ENCODE results near the gene CLIC3. TPM values are rescaled to one million over a fixed set of nuclear protein-coding genes. Genes with fewer than 3 reads are reported as not detected.

Gene CLIC3
- total RNA-seq, 2 experiments from 2014 or later, result not detected

DNA sequence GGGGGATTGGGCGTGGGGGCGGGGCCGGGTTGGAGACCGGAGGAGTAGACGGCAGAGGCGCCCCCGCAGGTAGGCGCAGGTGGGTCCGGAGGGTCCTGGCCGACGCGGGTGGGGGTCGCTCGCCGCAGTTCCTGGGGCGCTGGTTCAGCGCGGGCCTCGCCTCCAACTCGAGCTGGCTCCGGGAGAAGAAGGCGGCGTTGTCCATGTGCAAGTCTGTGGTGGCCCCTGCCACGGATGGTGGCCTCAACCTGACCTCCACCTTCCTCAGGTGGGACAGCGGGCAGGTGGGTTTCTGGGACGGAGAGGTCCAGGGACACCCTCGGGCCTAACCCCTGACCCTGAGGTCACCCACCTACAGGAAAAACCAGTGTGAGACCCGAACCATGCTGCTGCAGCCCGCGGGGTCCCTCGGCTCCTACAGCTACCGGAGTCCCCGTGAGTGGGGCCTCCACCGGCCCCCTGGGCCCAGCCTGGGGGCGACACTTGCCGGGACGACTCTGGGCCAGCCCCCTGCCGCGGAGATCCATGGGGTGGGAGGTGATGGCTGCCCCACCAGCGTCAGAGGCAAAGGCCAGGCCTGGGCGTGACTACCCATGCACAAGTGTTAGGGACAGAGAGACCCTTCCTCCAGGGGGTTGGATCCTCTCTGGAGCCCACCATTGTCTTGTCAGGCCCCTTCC lies 17.4 kb downstream of the CLIC3 start:
- Histone ChIP-seq H3K4me2 (ENCODE audit: low read length) (no peak overlapping the region), H3K9me2 (ENCODE audit: insufficient read depth, low read length) (no peaks in the 10 kb centered on the region), H3K79me2 (ENCODE audit: insufficient read depth, low read depth, low read length) (no peaks in the 10 kb centered on the region), H3K36me3 (ENCODE audit: insufficient read depth, low read length) (no peaks in the 10 kb centered on the region), H3K27ac (ENCODE audit: low read depth, low read length, poor library complexity, severe bottlenecking) (no peak overlapping the region), H3K4me1 (ENCODE audit: insufficient read depth, low read length, poor library complexity, severe bottlenecking) (no peaks in the 10 kb centered on the region), H3K4me3 (ENCODE audit: low read depth, low read length, poor library complexity, severe bottlenecking) (no peak overlapping the region), H2AFZ (ENCODE audit: low read length) (no peak overlapping the region), H3K9me3 (ENCODE audit: low read length) (no peaks in the 10 kb centered on the region), H4K20me1 (ENCODE audit: insufficient read depth, low read length) (no peaks in the 10 kb centered on the region)
- POLR2A ChIA-PET, result interaction anchor here (1.0 kb wide), 1 partner anchor 13 kb away, joined by 7 read pairs; the partner anchor contains the start of gene PAXX
- BruUV-seq (replicated peaks), result no TSS peak
- DNase-seq (ENCODE audit: low spot score), result no peak
- intact Hi-C loops (cut with micrococcal nuclease; ENCODE audit: unreplicated experiment), result no loop called here
- CTCF ChIA-PET (ENCODE audit: unreplicated experiment), result interaction anchor here (0.5 to 1.0 kb wide), 3 partner anchors 14 to 56 kb away, joined by 3 read pairs; no protein-coding TSS in a partner anchor
- TF ChIP-seq, protein P1, sequence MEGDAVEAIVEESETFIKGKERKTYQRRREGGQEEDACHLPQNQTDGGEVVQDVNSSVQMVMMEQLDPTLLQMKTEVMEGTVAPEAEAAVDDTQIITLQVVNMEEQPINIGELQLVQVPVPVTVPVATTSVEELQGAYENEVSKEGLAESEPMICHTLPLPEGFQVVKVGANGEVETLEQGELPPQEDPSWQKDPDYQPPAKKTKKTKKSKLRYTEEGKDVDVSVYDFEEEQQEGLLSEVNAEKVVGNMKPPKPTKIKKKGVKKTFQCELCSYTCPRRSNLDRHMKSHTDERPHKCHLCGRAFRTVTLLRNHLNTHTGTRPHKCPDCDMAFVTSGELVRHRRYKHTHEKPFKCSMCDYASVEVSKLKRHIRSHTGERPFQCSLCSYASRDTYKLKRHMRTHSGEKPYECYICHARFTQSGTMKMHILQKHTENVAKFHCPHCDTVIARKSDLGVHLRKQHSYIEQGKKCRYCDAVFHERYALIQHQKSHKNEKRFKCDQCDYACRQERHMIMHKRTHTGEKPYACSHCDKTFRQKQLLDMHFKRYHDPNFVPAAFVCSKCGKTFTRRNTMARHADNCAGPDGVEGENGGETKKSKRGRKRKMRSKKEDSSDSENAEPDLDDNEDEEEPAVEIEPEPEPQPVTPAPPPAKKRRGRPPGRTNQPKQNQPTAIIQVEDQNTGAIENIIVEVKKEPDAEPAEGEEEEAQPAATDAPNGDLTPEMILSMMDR (conservative IDR thresholded peaks at IDR 0.05; ENCODE audit: low read length), result no peak
- TF ChIP-seq EZH2phosphoT487 (IDR thresholded peaks at IDR 0.05; ENCODE audit: borderline replicate concordance, low read depth, low read length), result no peak

DNA sequence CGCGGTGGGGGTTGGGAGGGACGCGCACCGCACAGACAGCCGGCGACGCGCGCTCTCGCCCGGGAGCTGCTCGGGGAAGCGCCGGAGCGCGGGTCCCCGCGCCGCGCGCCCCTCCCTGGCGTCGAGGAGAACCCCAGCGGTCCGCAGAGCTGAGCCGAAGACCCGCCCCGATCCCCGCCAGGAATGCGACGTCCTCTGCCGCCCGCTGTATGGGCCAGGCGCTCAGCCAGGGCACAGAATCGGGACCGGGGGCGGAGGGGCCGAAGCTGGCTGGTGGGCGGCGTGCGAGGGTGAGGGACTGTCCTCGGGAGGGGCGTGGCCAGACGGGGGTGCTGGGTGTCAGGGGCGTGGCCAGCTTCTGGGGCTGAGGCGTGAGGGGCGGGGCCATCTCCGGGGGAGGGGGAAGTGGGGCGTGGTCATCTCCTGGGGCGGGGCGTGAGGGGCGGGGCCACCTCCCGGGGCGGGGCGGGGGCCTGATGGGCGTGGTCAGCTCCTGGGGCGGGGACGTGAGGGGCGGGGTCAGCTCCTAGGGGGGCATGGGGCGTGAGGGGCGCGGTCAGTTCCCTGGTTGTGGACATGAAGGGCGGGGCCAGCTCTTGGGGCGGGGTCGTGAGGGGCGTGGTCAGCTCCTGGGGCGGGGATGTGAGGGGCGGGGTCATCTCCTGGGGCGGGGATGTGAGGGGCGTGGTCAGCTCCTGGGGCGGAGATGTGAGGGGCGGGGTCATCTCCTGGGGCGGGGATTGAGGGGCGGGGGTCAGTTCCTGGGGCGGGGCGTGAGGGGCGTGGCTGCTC lies 18.1 kb downstream of the CLIC3 start:
- H3K9me2 ChIP-seq (ENCODE audit: insufficient read depth, low read length), result no peaks in the 10 kb centered on the region
- H4K20me1 ChIP-seq (ENCODE audit: insufficient read depth, low read length), result no peaks in the 10 kb centered on the region
- intact Hi-C loops (cut with micrococcal nuclease; ENCODE audit: unreplicated experiment), result no loop called here
- no peak overlapping the region for H3K4me3 ChIP-seq (ENCODE audit: low read depth, low read length, poor library complexity, severe bottlenecking)
- ChIA-PET CTCF (ENCODE audit: unreplicated experiment) (interaction anchor here (0.5 to 1.0 kb wide), 5 partner anchors 13 to 191 kb away, joined by 3 to 5 read pairs (median 3); no protein-coding TSS in a partner anchor), POLR2A (interaction anchor here (1.0 kb wide), 1 partner anchor 14 kb away, joined by 7 read pairs; the partner anchor contains the start of gene PAXX)
- H3K4me1 ChIP-seq (ENCODE audit: insufficient read depth, low read length, poor library complexity, severe bottlenecking), result no peaks in the 10 kb centered on the region
- DNase-seq (ENCODE audit: low spot score), result peak; percentile 59
- H3K79me2 ChIP-seq (ENCODE audit: insufficient read depth, low read depth, low read length), result no peaks in the 10 kb centered on the region
- no TSS peak for BruUV-seq (replicated peaks)
- H3K27ac ChIP-seq (ENCODE audit: low read depth, low read length, poor library complexity, severe bottlenecking), result no peak overlapping the region
- no peaks in the 10 kb centered on the region for H3K9me3 ChIP-seq (ENCODE audit: low read length)
- no peak overlapping the region for H3K4me2 ChIP-seq (ENCODE audit: low read length)
- H2AFZ ChIP-seq (ENCODE audit: low read length), result no peak overlapping the region
- H3K36me3 ChIP-seq (ENCODE audit: insufficient read depth, low read length), result no peaks in the 10 kb centered on the region
- TF ChIP-seq, protein P1 (conservative IDR thresholded peaks at IDR 0.05; ENCODE audit: low read length), result no peak
- TF ChIP-seq EZH2phosphoT487 (IDR thresholded peaks at IDR 0.05; ENCODE audit: borderline replicate concordance, low read depth, low read length), result no peak
